MM.1S (cell line): ENCODE data around the gene NFKB1.

ENCODE experiments used
- CTCF ChIP-seq: fragments of 300-600 bp; sonication (generic); IDR thresholded peaks from 2 replicates; pipeline ENCODE4 v1.5.1; 2016; ENCODE audit warnings: antibody characterized with exemption, low read length, mixed read lengths
- EZH2phosphoT487 ChIP-seq: fragments of 300-600 bp; sonication (generic); IDR thresholded peaks from 2 replicates; pipeline ENCODE4 v1.6.1; 2018; ENCODE audit warnings: antibody characterized with exemption, low read length

- TF ChIP-seq EZH2phosphoT487 (no peak), CTCF (no peak)
Measured at GRCh38 chr4:102640669-102641068, 139.5 kb downstream of the NFKB1 start.
